Neural cell (in vitro differentiated cells): ENCODE results near the gene SLC20A1. TPM values are rescaled to one million over a fixed set of nuclear protein-coding genes. Genes with fewer than 3 reads are reported as not detected.

ENCODE experiments used
- H2AFZ ChIP-seq: fragments of 200-600, 300-800 bp; sonication (generic), shearing (Covaris generic); 2 replicates; pipeline ENCODE4 v1.6.0; 2014; ENCODE audit warnings: low read depth, mild to moderate bottlenecking, antibody characterized with exemption, low read length, moderate library complexity
- H3F3A ChIP-seq: fragments of 200-600 bp; shearing (Covaris generic); 2 replicates; pipeline ENCODE4 v1.6.1; 2016; ENCODE audit warnings: mild to moderate bottlenecking, moderate library complexity, mixed read lengths, antibody characterized with exemption, low read length; ENCODE audit not compliant: insufficient read depth, poor library complexity, severe bottlenecking
- H3K27ac ChIP-seq: fragments of 200-600, 300-800 bp; sonication (generic), shearing (Covaris generic); 2 replicates; pipeline ENCODE4 v1.5.1; 2014; ENCODE audit warnings: mild to moderate bottlenecking, low read length, moderate library complexity
- H3K27me3 ChIP-seq: fragments of 300-800, 200-600 bp; sonication (generic), shearing (Covaris generic); 2 replicates; pipeline ENCODE4 v1.6.0; 2014; ENCODE audit warnings: mild to moderate bottlenecking, low read depth, low read length, moderate library complexity; ENCODE audit not compliant: insufficient read depth
- H3K36me3 ChIP-seq: fragments of 300-800, 200-600 bp; sonication (generic), shearing (Covaris generic); 2 replicates; pipeline ENCODE4 v1.5.1; 2014; ENCODE audit warnings: mild to moderate bottlenecking, antibody characterized with exemption, low read length, moderate library complexity; ENCODE audit not compliant: insufficient read depth
- H3K4me2 ChIP-seq: fragments of 300-800, 200-600 bp; sonication (generic), shearing (Covaris generic); 2 replicates; pipeline ENCODE4 v1.6.0; 2014; ENCODE audit warnings: mild to moderate bottlenecking, low read length
- H3K4me3 ChIP-seq: fragments of 300-800, 200-600 bp; sonication (generic), shearing (Covaris generic); 2 replicates; pipeline ENCODE4 v1.5.1; 2014; ENCODE audit warnings: mild to moderate bottlenecking, low read length, moderate library complexity
- H3K79me2 ChIP-seq: fragments of 200-600 bp; shearing (Covaris generic); replicated peaks from 2 replicates; pipeline ENCODE4 v1.6.0; 2014; ENCODE audit warnings: mild to moderate bottlenecking, low read length, moderate library complexity; ENCODE audit not compliant: insufficient read depth
- H3K9ac ChIP-seq: fragments of 300-800, 200-600 bp; sonication (generic), shearing (Covaris generic); 2 replicates; pipeline ENCODE4 v1.6.1; 2016; ENCODE audit warnings: mild to moderate bottlenecking, low read length, mixed read lengths
- H3K9me2 ChIP-seq: fragments of 200-600 bp; shearing (Covaris generic); 2 replicates; pipeline ENCODE4 v1.6.1; 2016; ENCODE audit warnings: mild to moderate bottlenecking, low read length, mixed read lengths; ENCODE audit not compliant: insufficient read depth
- H3K9me3 ChIP-seq: fragments of 200-600, 300-800 bp; sonication (generic), shearing (Covaris generic); 2 replicates; pipeline ENCODE4 v1.6.1; 2016; ENCODE audit warnings: mild to moderate bottlenecking, mixed run types, low read length, moderate library complexity, mixed read lengths
- H4K20me1 ChIP-seq: fragments of 200-600 bp; shearing (Covaris generic); 2 replicates; pipeline ENCODE4 v1.6.1; 2016; ENCODE audit warnings: mild to moderate bottlenecking, mixed run types; ENCODE audit not compliant: insufficient read depth
- CTCF ChIP-seq: fragments of 450-650 bp; IDR thresholded peaks from 2 replicates; pipeline ENCODE4 v1.5.1; 2014; ENCODE audit warnings: antibody characterized with exemption, mild to moderate bottlenecking, moderate library complexity; ENCODE audit not compliant: poor library complexity, severe bottlenecking
- EP300 ChIP-seq: fragments of 450-650 bp; conservative IDR thresholded peaks from 2 replicates; pipeline ENCODE4 v1.6.1; 2014; ENCODE audit warnings: antibody characterized with exemption, mild to moderate bottlenecking, moderate library complexity; ENCODE audit not compliant: poor library complexity, severe bottlenecking
- EZH2 ChIP-seq: fragments of 200-600, 300-800 bp; shearing (Covaris generic), sonication (generic); IDR thresholded peaks from 2 replicates; pipeline ENCODE4 v1.6.1; 2014; ENCODE audit warnings: antibody characterized with exemption, low read length, borderline replicate concordance, mild to moderate bottlenecking; ENCODE audit not compliant: insufficient read depth, poor library complexity, severe bottlenecking
- MXI1 ChIP-seq: fragments of 450-650 bp; conservative IDR thresholded peaks from 2 replicates; pipeline ENCODE4 v1.6.1; 2014; ENCODE audit warnings: antibody characterized with exemption, mild to moderate bottlenecking; ENCODE audit not compliant: poor library complexity, severe bottlenecking
- POLR2AphosphoS5 ChIP-seq: IDR thresholded peaks from 2 replicates; pipeline ENCODE4 v1.6.1; 2012
- RAD21 ChIP-seq: fragments of 450-650 bp; conservative IDR thresholded peaks from 2 replicates; pipeline ENCODE4 v1.6.1; 2014; ENCODE audit warnings: antibody characterized with exemption, mild to moderate bottlenecking, moderate library complexity
- REST ChIP-seq: IDR thresholded peaks from 2 replicates; pipeline ENCODE4 v1.6.1; 2012; ENCODE audit warnings: borderline replicate concordance
- SMC3 ChIP-seq: fragments of 450-650 bp; conservative IDR thresholded peaks from 2 replicates; pipeline ENCODE4 v1.6.1; 2014; ENCODE audit warnings: antibody characterized with exemption, mild to moderate bottlenecking, moderate library complexity; ENCODE audit not compliant: poor library complexity
- TAF1 ChIP-seq: IDR thresholded peaks from 2 replicates; pipeline ENCODE4 v1.6.1; 2012; ENCODE audit warnings: low read depth
- polyA plus RNA-seq: library from polyadenylated mRNA; depleted of rRNA; stranded (reverse); fragments of >200 nt; gene quantifications from 2 replicates; pipeline ENCODE4 v1.2.3, GENCODE V29; 2014

Gene SLC20A1
- polyA plus RNA-seq, 1 donor from 2014 or later, result 61.4 TPM

- Histone ChIP-seq H3K9ac (no peak overlapping the region), H3K27ac (no peak overlapping the region), H3K4me2 (no peak overlapping the region), H4K20me1 (no peaks in the 10 kb centered on the region), H3K27me3 (no peaks in the 10 kb centered on the region), H3K9me3 (no peaks in the 10 kb centered on the region), H3K9me2 (no peaks in the 10 kb centered on the region), H3K4me3 (no peak overlapping the region), H3K79me2 (no peaks in the 10 kb centered on the region), H3K36me3 (no peaks in the 10 kb centered on the region), H2AFZ (no peak overlapping the region), H3F3A (no peaks in the 10 kb centered on the region)
- TF ChIP-seq POLR2AphosphoS5 (no peak), CTCF (no peak), MXI1 (no peak), EZH2 (no peak), TAF1 (no peak), RAD21 (no peak), EP300 (no peak), SMC3 (no peak), REST (no peak)
Observed at GRCh38 chr2:112701052-112701451, 55.3 kb downstream of the SLC20A1 start.

GRCh38 chr2:112703684-112704083 lies 57.9 kb downstream of the SLC20A1 start:
- H2AFZ ChIP-seq, result no peak overlapping the region
- no peaks in the 10 kb centered on the region for H4K20me1 ChIP-seq
- H3K9me2 ChIP-seq, result no peaks in the 10 kb centered on the region
- no peaks in the 10 kb centered on the region for H3K36me3 ChIP-seq
- no peak overlapping the region for H3K27ac ChIP-seq
- H3K4me3 ChIP-seq, result no peak overlapping the region
- H3K79me2 ChIP-seq, result no peaks in the 10 kb centered on the region
- H3K4me2 ChIP-seq, result no peak overlapping the region
- H3K27me3 ChIP-seq, result no peaks in the 10 kb centered on the region
- TF ChIP-seq EZH2, result no peak
- no peak for TF ChIP-seq CTCF
- no peak for TF ChIP-seq MXI1
- no peak for TF ChIP-seq EP300
- no peak for TF ChIP-seq POLR2AphosphoS5
- TF ChIP-seq TAF1, result no peak
- TF ChIP-seq SMC3, result no peak
- no peak for TF ChIP-seq REST
- TF ChIP-seq RAD21, result no peak
- no peaks in the 10 kb centered on the region for H3K9me3 ChIP-seq
- no peak overlapping the region for H3K9ac ChIP-seq
- no peaks in the 10 kb centered on the region for H3F3A ChIP-seq
